GM12865 (cell line): Measurements from ENCODE around the gene GPR171.
"Not testable (repeated sequence)": the region's sequence is repeated elsewhere in the genome, so short reads cannot be mapped to it uniquely, and the experiment has no call there.

Source experiments
- DNase-seq: peaks from one replicate; pipeline ENCODE4 v3.0.0; 2010; ENCODE audit warnings: low read depth
- H3K4me3 ChIP-seq: 2 replicates; pipeline ENCODE4 v1.5.1; 2011; ENCODE audit warnings: mild to moderate bottlenecking, low read depth, low read length, control low read depth
- CTCF ChIP-seq: IDR thresholded peaks from 2 replicates; pipeline ENCODE4 v1.5.1; 2011; ENCODE audit warnings: low read length, control low read depth, low read depth, inconsistent platforms; ENCODE audit not compliant: insufficient read depth; ENCODE audit errors: missing control alignments

Gene GPR171

GRCh38 chr3:151178208-151178845 is 24.7 kb downstream of the GPR171 start:
- no peak for DNase-seq
- no peak for TF ChIP-seq CTCF
- no peak overlapping the region for H3K4me3 ChIP-seq

- TF ChIP-seq CTCF = no peak
- DNase-seq = no peak
- H3K4me3 ChIP-seq = no peak overlapping the region
Observed at GRCh38 chr3:151175952-151176351, 27.1 kb downstream of the GPR171 start.

- no peak overlapping the region for H3K4me3 ChIP-seq
- DNase-seq = no peak
- no peak for TF ChIP-seq CTCF
Observed at GRCh38 chr3:151174351-151174750, 28.7 kb downstream of the GPR171 start.

DNA sequence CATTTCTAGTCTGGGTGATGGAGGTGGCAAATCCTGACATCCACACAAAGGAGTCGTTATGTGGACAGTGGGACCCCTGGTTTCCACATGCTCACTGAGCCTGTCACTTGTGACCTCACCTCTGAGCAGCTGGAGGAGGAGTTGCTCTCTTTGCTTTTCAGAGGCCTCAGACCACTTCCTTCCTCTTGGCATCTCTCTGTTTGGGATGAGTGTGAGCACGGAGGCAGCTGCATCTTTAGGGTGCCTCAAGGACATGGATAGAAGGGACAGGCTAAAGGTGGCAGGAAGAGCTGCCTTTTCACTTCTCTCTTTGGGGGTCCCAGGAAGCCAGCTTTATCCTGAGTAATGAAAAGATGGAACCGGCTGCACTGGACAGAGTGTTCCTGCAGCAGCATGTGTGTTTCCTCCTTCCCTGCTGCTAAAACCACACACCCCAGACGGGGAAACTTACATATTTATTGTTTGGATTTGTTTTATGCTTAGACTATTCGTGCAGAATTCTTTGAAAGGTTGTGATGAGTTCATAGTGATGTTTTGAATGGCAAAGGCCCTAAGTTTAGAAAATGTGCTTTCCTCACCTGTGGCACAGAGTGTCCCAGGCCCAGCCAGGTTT is 31.8 kb downstream of the GPR171 start:
- no peak for TF ChIP-seq CTCF
- no peak overlapping the region for H3K4me3 ChIP-seq
- DNase-seq = peak; percentile 61

DNA sequence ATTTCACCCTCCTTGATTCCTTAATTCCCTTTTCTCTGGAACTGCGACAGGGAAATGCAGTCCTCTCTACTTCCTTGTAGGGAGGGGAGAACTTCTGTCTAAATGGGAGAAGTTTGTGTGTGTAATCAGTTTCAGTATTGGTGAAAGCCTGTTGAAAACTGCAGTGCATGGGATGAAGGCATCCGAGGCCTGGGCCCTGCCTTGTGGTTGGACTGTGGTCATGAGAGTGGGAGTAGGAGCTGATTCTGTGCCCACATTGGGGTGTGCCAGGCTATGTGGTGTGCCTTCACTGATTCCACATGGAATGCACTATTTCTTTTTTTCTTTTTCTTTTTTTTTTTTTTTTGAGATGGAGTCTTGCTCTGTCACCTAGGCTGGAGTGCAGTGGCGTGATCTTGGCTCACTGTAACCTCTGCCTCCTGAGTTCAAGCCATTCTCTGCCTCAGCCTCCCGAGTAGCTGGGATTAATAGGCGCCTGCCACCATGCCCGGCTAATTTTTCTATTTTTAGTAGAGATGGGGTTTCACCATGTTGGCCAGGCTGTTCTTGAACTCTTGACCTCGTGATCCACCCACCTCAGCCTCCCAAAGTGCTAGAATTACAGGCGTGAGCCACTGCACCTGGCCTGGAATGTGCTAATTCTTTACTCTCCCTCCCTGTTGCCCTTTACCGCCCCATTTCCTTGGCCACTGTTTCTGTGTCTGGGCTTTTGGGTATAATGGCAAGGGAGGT is 32.9 kb downstream of the GPR171 start:
- peak; percentile 11 for DNase-seq
- not testable (repeated sequence) for H3K4me3 ChIP-seq

DNA sequence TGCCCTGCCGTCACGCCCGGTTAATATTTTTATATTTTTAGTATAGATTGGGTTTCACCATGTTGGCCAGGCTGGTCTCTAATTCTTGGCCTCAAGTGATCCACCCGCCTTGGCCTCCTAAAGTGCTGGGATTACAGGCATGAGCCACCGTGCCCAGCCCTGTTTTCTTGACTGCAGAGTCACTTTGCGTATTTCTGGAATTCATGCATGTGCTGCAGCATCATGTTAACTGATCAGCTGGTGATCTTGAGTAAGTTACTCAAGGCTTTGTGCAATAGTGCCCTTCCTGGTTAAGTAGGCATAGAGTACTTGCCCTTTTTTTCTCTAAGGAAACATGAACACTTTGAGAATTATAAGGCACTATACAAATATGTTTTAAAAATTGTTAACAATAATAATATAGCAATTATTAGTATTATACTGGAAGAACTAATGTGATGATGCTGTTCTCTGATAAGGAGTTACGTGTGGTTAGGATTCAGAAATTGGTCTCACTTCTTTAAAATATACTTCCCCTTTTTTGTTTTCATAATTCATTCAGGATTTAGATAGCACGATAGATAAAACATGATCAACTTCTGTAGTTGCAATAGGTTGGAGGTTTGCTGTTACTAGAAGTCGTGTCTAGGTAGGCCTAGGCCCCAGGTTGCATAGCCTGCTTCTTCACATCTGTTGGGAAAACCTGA is 33.6 kb downstream of the GPR171 start:
- peak; percentile 26 for DNase-seq
- no peak overlapping the region for H3K4me3 ChIP-seq
- TF ChIP-seq CTCF = no peak
